AG20443 (cell line): ENCODE results near the gene ATR.
"Not testable (repeated sequence)": the region's sequence is repeated elsewhere in the genome, so short reads cannot be mapped to it uniquely, and the experiment has no call there.

ENCODE experiments used
- DNase-seq: peaks from one replicate; pipeline ENCODE4 v3.0.0; 2012; ENCODE audit warnings: low spot score, mixed read lengths

Gene ATR

DNA sequence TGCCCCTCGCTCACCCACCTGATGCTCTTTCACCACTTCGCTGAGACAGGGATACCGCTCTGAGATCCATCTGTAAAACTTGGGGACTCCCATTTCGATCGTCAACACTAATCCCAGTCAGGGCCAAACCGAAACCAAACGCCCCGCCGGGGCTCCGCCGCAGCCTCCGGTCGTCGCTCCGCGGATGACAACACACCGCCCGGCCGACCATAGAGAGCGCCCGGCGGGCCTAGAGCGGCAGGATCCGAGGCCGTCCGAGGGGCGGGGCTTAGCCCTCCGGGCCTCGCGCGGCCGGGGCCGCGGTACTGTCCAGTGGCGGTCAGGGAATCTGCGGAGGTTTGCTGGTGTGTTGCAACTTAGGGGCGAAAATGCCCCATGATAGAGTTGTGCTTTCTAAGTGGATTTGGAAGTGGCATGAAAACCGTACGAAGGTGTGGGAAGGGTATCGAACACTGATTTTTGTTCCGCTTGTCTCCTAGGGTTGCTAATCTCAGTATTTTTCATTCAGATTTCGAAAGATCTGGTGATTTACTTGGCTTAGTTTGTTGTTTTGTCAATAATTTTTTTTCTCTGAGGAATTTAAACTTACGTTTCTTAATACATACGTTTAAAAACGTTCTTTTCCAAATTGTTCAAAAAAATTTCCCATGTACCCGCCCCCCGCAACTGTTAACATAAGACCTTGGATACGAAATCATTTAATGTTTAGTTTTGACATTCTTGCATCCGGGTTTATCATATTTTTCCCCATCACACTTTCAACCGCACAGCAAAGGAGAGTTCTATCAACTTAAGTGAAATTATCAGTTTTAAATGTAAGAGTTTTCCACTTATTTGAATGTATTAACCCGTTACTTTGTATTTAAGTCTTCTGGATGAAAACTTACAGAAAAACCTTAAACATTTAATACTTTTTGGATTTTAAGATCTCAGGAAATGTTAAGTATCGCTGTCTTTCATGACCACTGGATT, 130.4 kb downstream of the ATR start, which contains the start of gene XRN1:
TSS of gene XRN1 (minus strand) at position 186 of the 972 bp plus-strand sequence. CDS start at position 93, 93 bp downstream.
- peak; percentile 100 for DNase-seq

GRCh38 chr3:142447301-142447851, 131.2 kb downstream of the ATR start:
- DNase-seq = peak; percentile 51

DNA sequence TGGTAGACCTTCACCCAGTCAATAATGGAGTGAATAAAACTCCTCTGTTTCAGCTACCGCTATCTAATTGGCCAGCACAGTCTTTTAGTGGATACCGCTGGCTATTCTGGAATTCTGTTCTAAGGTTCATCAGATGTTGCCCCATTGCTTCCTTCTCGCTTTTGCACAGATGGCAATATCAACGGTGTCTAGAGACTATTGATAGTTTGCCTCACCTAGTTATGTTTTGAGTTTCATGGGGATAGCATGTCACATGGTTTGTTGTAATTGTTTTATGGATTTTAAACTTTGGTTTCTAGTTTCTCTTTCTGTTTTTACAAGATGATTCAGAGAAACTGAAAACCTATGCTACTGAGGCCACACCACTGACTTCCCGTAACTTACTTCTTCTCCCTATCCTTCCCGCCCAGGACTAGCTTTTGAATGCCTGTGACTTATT, 132.7 kb downstream of the ATR start:
- DNase-seq = peak; percentile 12

DNA sequence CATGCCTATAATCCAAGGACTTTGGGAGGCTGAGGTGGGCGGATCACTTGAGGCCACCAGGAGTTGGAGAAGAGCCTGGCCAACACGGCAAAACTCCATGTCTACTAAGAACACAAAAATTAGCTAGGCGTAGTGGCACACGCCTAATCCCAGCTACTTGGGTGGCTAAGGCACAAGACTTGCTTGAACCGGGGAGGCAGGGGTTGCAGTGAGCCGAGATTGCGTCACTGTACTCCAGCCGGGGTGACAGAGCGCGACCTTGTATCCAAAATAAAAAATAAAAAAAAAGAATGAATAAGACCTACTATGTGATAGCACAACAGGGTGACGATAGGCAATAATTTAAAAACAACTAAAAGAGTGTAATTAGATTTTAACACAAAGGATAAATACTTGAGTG, 134.2 kb downstream of the ATR start:
- DNase-seq = no peak

DNA sequence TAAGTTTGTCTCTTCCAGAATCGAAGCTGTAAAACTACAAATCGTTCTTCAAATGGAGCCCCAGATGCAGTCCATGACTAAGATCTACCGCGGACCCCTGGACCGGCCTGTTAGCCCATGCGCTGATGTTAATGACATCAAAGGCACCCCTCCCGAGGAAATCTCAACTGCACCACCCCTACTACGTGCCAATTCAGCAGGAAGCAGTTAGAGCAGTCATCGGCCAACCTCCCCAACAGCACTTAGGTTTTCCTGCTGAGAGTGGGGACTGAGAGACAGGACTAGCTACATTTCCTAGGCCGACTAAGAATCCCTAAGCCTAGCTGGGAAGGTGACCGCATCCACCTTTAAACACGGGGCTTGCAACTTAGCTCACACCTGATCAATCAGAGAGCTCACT, 135.5 kb downstream of the ATR start:
- not testable (repeated sequence) for DNase-seq

DNA sequence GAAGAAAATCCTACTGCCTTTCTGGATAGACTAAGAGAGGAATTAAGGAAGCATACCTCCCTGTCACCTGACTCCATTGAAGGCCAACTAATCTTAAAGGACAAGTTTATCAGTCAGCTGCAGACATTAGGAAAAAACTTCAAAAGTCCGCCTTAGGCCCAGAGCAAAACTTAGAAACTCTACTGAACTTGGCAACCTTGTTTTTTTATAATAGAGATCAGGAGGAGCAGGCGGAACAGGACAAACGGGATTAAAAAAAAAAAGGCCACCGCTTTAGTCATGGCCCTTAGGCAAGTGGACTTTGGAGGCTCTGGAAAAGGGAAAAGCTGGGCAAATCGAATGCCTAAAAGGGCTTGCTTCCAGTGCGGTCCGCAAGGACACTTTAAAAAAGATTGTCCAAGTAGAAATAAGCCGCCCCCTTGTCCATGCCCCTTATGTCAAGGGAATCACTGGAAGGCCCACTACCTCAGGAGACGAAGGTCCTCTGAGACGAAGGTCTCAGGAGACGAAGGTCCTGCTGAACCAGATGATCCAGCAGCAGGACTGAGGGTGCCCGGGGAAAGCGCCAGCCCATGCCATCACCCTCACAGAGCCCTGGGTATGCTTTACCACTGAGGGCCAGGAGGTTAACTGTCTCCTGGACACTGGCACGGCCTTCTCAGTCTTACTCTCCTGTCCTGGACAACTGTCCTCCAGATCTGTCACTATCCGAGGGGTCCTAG, 138.9 kb downstream of the ATR start:
- DNase-seq = not testable (repeated sequence)

GRCh38 chr3:142438096-142438495, 140.4 kb downstream of the ATR start:
- DNase-seq = not testable (repeated sequence)

GRCh38 chr3:142436951-142437585, 141.5 kb downstream of the ATR start:
- no peak for DNase-seq

DNA sequence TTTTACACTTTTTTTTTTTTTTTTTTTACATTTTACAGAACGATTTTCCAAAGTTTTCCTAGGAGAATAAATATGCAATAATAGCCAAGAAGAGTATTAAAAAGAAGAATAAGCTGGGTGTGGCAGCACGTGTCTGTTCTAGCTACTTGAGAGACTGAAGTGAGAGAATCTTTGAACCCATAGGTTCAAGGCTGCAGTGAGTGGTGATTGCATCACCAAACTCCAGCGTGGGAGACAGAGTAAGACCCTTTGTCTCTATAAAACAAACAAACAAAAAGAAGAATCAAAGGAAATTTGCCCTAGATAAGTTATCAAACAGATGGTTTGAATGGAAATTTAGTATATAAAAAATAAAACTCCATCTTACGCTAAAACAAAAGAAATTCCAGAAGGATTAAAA, 144.0 kb downstream of the ATR start:
- DNase-seq = no peak

DNA sequence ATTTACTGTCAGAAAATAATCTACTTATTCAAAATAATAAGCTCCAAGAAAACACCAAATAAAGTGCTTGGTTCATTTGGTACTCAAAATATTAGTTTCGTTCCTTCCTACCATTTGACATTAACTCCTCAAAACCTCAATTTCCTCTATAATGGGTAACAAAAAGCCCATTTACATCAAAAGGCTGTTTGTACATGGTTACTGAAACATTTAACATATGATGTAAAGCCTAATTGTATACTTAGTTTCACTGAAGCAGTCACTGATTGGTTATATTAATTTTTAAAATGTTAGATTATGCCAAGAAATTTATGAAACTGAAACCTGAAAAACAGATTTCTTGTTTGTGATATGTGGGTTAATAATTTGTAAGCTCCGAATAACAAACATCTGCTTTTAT, 145.4 kb downstream of the ATR start:
- no peak for DNase-seq

DNA sequence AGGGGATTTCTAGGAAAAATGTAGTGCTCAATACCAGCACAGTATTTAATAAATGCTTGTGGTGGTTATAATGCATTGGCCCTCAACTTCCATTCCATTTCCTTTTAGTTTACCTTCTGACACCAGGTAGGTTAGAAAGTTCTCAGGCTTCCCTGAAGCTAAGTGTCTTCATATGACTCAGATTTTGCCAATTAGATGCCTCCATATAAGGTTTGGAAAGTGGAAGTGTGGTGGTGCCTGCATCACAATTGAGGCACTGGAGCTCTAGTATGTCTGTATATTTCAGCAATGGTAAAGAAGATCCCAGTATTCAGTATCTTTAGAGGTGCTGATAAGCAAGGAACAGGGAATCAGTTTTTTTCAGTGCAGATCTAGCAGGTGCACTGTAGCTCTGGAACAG, 149.0 kb downstream of the ATR start:
- DNase-seq = no peak

- no peak for DNase-seq
Measured at GRCh38 chr3:142424754-142425153, 153.8 kb downstream of the ATR start.

DNA sequence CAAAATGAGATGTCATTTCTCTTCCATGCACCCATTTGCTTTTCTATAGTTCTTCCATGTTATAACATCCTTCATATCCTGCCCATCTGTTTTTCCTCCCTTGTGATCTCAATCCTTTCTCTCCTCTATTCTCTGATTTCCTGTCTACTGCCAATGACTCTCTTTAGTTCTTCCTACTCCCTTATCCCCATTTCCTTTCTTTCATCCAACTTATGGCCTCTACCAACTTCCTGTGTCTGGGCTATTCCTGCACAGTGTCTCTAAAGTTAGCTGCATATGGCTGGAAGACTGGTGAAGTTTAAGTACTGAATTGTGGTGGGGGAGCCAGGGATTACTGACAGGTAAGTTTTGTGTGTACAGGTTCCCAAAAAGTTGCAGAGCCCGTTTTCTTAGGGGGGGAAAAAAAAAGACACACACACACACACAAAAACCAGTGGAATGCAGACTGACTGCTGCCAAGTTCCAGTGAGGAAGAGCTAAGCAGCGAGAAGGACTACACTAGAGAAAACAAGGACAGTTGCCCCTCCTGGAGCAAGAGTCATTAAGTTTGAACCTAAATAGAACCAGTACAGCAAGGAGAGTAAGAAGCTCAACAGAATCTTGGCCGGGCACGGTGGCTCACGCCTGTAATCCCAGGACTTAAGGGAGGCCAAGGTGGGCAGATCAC, 159.5 kb downstream of the ATR start:
- DNase-seq = no peak

DNA sequence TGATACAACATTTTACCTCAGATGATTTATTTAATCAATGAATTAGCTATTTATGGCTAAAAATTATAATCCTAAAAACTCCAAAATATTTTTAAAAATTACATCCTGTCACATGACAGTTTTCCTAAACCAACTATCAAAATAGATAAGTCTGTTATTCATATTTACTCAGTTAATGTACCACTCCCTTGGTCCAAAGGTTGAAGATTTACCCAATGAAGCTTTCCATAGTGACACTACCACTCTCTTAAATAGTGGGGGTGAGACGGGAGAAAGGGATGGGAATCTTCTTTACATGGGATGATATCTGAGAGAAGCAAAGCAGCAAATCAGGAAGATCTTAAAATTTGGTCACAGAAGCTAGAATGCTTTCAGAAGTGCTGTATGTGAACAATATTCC, 161.2 kb downstream of the ATR start:
- no peak for DNase-seq

- DNase-seq = not testable (repeated sequence)
Measured at GRCh38 chr3:142400537-142400936, 178.0 kb downstream of the ATR start.
